Stimulated activated CD8-positive, alpha-beta memory T cell treated with anti-CD3 and anti-CD28 coated beads, Interleukin-2, amount 100 ng/mL, for 48 hours (primary cell): ENCODE measurements around the gene BCKDHB.

Experiments
- DNase-seq, 2 donors: peaks; one replicate each; pipeline ENCODE4 v3.0.0-alpha.2; 2020; ENCODE audit warnings: low read depth in 2 of 2

Gene BCKDHB

DNA sequence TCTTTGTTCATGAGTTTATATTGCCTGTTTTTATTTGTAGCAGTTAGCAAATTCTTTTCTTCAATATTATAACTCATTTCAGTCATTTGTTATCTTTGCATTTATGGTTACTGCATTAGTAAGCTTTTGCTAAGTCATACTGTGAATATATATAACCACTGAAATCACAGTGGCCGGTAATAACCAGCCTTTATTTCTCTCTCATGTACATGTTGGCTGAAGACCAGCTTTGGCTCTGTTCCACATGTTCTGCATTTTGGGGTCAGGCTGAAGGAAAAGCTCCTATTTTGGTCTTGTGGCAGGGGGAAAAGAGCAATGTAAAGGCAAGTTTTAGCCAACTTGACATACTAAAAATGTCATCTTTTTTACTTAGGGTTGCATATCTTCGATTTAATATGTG is 276.3 kb downstream of the BCKDHB start:
- no peak for DNase-seq

GRCh38 chr6:80388507-80388906 is 282.0 kb downstream of the BCKDHB start:
- no peak for DNase-seq
